ENCODE results near the gene SLC26A11. TPM values are rescaled to one million over a fixed set of nuclear protein-coding genes. Genes with fewer than 3 reads are reported as not detected.

The SLC26A11 gene
- total RNA-seq, 1 donor from 2014 or later = 16.1 TPM

- no peak overlapping the region for H3K4me3 ChIP-seq (ENCODE audit: insufficient read depth, low read depth, low read length)
- H3K9ac ChIP-seq (ENCODE audit: low read length) = no peak overlapping the region
These were observed 49.9 kb downstream of the SLC26A11 start for GRCh38 chr17:80270104-80270503.

GRCh38 chr17:80270836-80271235, 50.6 kb downstream of the SLC26A11 start:
- no peak overlapping the region for H2AFZ ChIP-seq (ENCODE audit: low read depth, low read length)
- H3K4me1 ChIP-seq (ENCODE audit: insufficient read depth, low read length) = peaks cover 2% of the 10 kb centered on the region
- peaks cover 21% of the 10 kb centered on the region for H4K20me1 ChIP-seq (ENCODE audit: insufficient read depth, low read length)
- Mint-ChIP-seq H3K4me3 (ENCODE audit: unreplicated experiment) (no peak overlapping the region), H3K4me1 (ENCODE audit: low read depth, unreplicated experiment) (peaks cover 6% of the 10 kb centered on the region), H3K27ac (ENCODE audit: unreplicated experiment) (no peak overlapping the region), H3K36me3 (ENCODE audit: low read depth, unreplicated experiment) (peaks cover 19% of the 10 kb centered on the region), H3K27me3 (ENCODE audit: low read depth, unreplicated experiment) (no peaks in the 10 kb centered on the region), H3K9me3 (ENCODE audit: unreplicated experiment) (peaks cover 3% of the 10 kb centered on the region)
- H3K4me3 ChIP-seq (ENCODE audit: insufficient read depth, low read depth, low read length) = no peak overlapping the region
- no peaks in the 10 kb centered on the region for H3K27me3 ChIP-seq (ENCODE audit: insufficient read depth, low read length)
- DNase-seq (ENCODE audit: low read depth) (no peak), FAIRE-seq (no peak)
- H3K4me2 ChIP-seq (ENCODE audit: low read length) = no peak overlapping the region
- TF ChIP-seq EZH2 (IDR thresholded peaks at IDR 0.05; ENCODE audit: insufficient read depth, low read length) = no peak
- no peak for TF ChIP-seq CTCF (IDR thresholded peaks at IDR 0.05; ENCODE audit: insufficient read depth, low read depth, low read length)
- no peaks in the 10 kb centered on the region for H3K9me3 ChIP-seq (ENCODE audit: insufficient read depth, low read depth, low read length)
- H3K36me3 ChIP-seq (ENCODE audit: insufficient read depth, low read length) = no peaks in the 10 kb centered on the region
- H3K9ac ChIP-seq (ENCODE audit: low read length) = no peak overlapping the region
- no peak overlapping the region for H3K27ac ChIP-seq (ENCODE audit: low read depth, low read length)
- H3K79me2 ChIP-seq (ENCODE audit: insufficient read depth, low read length) = no peaks in the 10 kb centered on the region

More at GRCh38 chr17:80270104-80270503, 49.9 kb downstream of the SLC26A11 start:
- H3K27ac ChIP-seq (ENCODE audit: low read depth, low read length) = no peak overlapping the region
- no peak for DNase-seq (ENCODE audit: low read depth)
- no peak for TF ChIP-seq EZH2 (IDR thresholded peaks at IDR 0.05; ENCODE audit: insufficient read depth, low read length)
- TF ChIP-seq CTCF (IDR thresholded peaks at IDR 0.05; ENCODE audit: insufficient read depth, low read depth, low read length) = no peak
- Mint-ChIP-seq H3K27me3 (ENCODE audit: low read depth, unreplicated experiment) (no peaks in the 10 kb centered on the region), H3K36me3 (ENCODE audit: low read depth, unreplicated experiment) (peaks cover 26% of the 10 kb centered on the region), H3K4me1 (ENCODE audit: low read depth, unreplicated experiment) (peaks cover 8% of the 10 kb centered on the region), H3K4me3 (ENCODE audit: unreplicated experiment) (no peak overlapping the region), H3K9me3 (ENCODE audit: unreplicated experiment) (peaks cover 3% of the 10 kb centered on the region), H3K27ac (ENCODE audit: unreplicated experiment) (peak overlapping the region; percentile 58)
- no peaks in the 10 kb centered on the region for H3K36me3 ChIP-seq (ENCODE audit: insufficient read depth, low read length)
- no peaks in the 10 kb centered on the region for H3K27me3 ChIP-seq (ENCODE audit: insufficient read depth, low read length)
- H3K79me2 ChIP-seq (ENCODE audit: insufficient read depth, low read length) = no peaks in the 10 kb centered on the region
- H3K4me1 ChIP-seq (ENCODE audit: insufficient read depth, low read length) = peaks cover 2% of the 10 kb centered on the region
- FAIRE-seq = no peak
- H4K20me1 ChIP-seq (ENCODE audit: insufficient read depth, low read length) = peaks cover 26% of the 10 kb centered on the region
- no peak overlapping the region for H2AFZ ChIP-seq (ENCODE audit: low read depth, low read length)
- no peaks in the 10 kb centered on the region for H3K9me3 ChIP-seq (ENCODE audit: insufficient read depth, low read depth, low read length)
- H3K4me2 ChIP-seq (ENCODE audit: low read length) = no peak overlapping the region

- Histone ChIP-seq H3K27ac (ENCODE audit: low read depth, low read length) (no peak overlapping the region), H3K9ac (ENCODE audit: low read length) (no peak overlapping the region), H3K4me3 (ENCODE audit: insufficient read depth, low read depth, low read length) (no peak overlapping the region), H2AFZ (ENCODE audit: low read depth, low read length) (no peak overlapping the region), H3K79me2 (ENCODE audit: insufficient read depth, low read length) (no peaks in the 10 kb centered on the region), H3K9me3 (ENCODE audit: insufficient read depth, low read depth, low read length) (no peaks in the 10 kb centered on the region), H3K36me3 (ENCODE audit: insufficient read depth, low read length) (no peaks in the 10 kb centered on the region), H3K27me3 (ENCODE audit: insufficient read depth, low read length) (no peaks in the 10 kb centered on the region), H3K4me2 (ENCODE audit: low read length) (no peak overlapping the region), H3K4me1 (ENCODE audit: insufficient read depth, low read length) (peaks cover 2% of the 10 kb centered on the region), H4K20me1 (ENCODE audit: insufficient read depth, low read length) (peaks cover 17% of the 10 kb centered on the region)
- Mint-ChIP-seq H3K36me3 (ENCODE audit: low read depth, unreplicated experiment) (peaks cover 20% of the 10 kb centered on the region), H3K4me3 (ENCODE audit: unreplicated experiment) (no peak overlapping the region), H3K9me3 (ENCODE audit: unreplicated experiment) (peaks cover 3% of the 10 kb centered on the region), H3K4me1 (ENCODE audit: low read depth, unreplicated experiment) (peaks cover 6% of the 10 kb centered on the region), H3K27ac (ENCODE audit: unreplicated experiment) (no peak overlapping the region), H3K27me3 (ENCODE audit: low read depth, unreplicated experiment) (no peaks in the 10 kb centered on the region)
- DNase-seq (ENCODE audit: low read depth) (no peak), FAIRE-seq (no peak)
- TF ChIP-seq CTCF (IDR thresholded peaks at IDR 0.05; ENCODE audit: insufficient read depth, low read depth, low read length) (no peak), EZH2 (IDR thresholded peaks at IDR 0.05; ENCODE audit: insufficient read depth, low read length) (no peak)
These were observed 52.1 kb downstream of the SLC26A11 start for GRCh38 chr17:80272366-80272765.
